LoVo (cell line): Measurements from ENCODE around the gene ATP8A1.
"Not testable (repeated sequence)": the region's sequence is repeated elsewhere in the genome, so short reads cannot be mapped to it uniquely, and the experiment has no call there.

Experiments
- DNase-seq: peaks from one replicate; pipeline ENCODE4 v3.0.0-alpha.2; 2016; ENCODE audit warnings: low spot score

ATP8A1 gene

DNA sequence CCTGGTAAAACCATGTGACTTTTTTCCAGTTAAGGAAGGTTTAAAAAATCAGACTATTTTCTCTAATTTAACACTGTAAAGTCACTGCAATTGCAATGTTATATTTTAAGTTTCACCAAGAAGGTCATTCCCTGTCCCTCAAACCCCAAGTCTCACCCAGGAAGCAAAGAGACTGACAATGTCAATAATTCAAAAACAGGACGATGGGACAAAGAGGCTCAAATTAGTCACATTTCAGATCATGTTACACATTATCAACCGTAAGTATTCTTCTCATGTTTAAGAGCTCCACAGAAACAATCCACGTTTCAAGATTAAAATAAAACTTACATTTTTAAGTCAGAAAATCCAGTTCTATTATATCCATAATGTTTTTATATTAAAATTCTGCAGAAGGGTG lies 246.5 kb downstream of the ATP8A1 start:
- no peak for DNase-seq

DNA sequence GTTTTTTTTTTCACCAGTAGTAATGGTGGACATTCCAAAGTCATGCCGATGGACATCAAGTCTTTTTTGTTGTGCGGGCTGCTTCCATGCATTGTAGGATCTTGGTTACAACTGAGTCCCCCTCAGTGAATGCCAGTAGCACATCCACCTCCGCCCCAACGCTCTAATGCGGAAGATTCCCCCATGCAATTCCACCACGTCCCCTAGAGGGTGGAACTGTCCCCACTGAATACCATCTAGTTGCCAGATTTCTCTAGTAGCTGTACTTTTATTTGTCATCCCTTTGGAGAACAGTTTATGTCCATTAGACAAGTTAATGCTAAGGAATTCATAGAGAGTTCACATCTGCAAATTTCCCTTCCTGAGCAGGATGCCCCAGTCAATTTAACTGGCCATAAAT lies 252.9 kb downstream of the ATP8A1 start:
- no peak for DNase-seq

DNA sequence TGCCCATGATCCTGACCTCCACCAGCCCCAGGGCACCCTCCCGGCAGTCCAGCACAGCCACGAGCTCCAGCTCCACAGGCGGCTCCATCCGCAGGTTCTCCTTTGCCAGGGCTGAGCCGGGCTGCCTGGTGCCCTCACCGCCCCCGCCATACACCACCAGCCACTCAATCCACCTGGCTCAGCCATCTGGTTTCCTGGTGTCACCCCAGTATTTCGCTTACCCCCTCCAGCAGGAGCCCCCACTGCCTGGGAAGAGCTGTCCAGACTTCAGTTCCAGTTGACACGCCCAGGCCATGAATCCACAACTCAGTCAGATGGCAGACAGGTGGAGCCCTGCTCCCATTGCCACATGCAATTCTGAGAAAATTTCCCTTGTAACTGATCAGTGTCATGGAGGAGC lies 255.7 kb downstream of the ATP8A1 start:
- no peak for DNase-seq

DNA sequence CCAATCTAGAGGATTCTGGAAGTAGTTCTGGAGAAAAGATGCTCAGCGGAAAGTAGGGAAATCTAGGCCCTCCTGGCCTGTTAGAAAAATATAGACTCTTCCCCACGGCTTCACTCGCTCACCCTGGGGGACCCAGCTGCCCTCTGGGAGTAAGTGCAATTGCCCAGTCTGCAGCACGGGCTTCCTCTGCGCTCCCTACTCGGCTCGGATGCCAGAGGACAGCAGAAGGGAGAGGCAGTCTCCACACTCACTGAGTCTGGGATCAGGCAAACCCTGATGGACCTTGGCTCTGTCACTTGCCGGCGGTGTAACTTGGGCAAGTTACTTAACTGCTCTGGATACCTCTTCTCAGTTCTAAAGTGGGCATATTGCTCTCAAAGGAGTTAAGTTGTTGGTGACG lies 257.5 kb downstream of the ATP8A1 start:
- DNase-seq = no peak

DNA sequence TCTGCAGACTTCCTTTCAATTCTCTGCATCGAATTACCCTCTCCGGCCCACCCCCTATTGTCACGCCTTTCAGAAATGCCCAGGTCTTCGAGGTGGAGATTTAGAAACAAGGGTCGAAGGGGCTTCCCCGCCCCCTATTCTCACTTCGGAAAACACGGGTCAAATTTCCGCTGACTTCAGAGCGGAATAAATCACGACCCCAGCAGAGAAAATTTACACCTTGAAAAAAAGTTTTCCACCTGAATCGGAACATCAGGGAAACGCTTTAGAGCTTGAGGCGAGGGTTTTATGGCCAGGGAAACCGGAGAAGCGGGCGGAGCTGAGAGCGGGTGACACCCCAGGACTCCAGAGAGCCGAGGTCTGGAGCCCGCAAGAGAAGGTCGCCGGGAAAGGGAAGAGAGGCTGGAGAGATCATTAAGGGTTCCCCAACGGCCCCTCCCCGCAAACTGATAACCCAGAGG lies 258.0 kb downstream of the ATP8A1 start:
- no peak for DNase-seq

DNA sequence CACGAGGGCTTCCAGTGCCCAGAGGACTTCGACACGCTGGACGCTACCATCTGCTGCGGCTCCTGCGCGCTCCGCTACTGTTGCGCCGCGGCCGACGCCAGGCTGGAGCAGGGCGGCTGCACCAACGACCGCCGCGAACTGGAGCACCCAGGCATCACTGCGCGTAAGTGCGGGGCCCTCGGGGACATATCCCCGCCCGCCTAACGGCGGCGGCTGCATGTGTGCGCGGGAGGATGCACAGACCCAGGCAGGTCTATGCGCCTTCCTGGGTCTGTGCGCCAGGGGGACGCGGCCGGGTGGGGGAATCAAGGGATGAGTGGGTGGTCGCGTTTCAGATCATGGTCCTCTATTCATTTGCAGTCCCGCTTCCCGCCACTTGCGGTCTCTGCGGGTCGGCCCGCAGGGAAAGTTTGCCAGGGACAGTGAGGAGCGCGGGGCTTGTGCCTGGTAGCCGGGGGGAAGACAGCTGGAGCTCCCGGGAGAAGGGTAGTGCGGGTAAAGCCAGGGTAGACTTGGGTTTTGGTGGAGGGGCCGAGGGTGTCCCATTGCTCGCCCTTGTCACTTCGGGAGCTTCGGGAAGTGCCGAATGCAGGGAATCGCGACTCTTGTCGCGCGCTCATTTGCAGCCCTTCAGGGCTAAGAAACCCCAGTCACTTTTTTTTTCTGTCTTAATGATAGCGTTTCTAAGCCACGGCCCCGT lies 258.6 kb downstream of the ATP8A1 start:
- DNase-seq = no peak

DNA sequence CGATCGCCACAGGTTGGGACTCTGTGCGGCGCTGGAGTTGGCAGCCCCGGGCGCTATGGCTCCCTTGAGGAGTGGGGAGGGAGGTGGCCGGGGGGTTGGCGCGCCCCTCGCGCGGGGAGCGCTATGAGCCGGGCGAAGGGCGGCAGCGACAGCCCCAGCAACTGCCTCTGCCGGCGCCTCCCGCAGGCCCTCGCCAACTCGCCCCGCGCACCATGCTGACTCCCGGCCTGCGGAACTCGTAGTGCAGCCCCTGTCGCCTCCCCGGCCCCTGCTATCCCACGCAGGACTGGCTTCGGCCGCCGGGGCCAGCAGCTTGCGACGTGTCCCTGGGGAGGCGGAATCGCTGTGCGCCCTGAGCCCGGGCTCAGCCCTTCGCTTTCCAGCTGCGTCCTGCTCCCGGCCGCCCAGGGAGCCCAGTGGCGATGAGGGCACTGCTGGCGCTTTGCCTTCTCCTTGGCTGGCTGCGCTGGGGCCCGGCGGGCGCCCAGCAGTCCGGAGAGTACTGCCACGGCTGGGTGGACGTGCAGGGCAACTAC lies 259.2 kb downstream of the ATP8A1 start:
- no peak for DNase-seq

DNA sequence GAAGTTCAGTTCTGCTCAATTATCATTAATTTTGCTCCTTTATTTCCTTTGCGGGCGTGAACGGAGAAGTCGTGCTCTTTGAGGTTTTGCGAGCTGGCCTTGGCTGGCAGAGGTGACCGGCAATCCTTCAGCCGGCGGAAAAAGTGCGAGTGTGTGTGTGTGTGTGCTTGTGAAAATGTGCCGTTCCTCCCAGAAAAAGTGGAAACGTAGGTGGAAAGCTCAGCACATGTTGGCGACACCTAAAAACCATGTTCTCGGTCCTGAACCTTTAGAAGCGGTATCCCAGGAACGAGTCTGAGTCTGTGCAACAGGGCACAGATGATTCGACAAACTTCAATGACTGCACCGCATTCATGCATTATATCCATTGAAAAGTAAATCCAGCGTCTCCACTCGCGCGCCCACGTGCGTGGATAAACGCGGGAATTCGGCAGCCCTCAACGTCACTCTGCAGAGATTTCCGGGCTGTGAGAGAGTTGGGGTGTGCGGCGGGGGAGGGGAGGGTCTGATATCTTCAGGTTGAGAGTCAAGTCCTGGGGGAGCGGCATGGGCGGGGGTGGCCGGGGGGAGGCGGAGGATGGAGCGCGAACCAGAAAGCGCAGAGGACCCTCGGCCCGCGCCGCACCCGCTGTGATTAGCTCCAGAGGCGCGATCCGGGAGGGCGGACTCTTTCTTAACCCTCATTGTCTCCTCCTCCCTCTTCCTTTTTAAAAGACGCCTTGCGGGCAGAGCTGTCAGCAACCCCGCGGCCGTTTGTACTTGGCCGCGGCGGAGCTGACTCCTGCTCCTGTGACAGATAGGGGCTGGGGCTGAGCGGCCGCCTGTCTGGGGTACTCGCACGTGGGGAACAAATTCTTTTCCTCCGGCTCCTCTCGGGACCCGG lies 259.9 kb downstream of the ATP8A1 start, which contains the start of gene SHISA3:
Gene SHISA3, plus strand, starts transcription at position 737 of the 883 bp plus-strand sequence. CDS start 569 bp downstream, outside the sequence.
- DNase-seq = no peak

DNA sequence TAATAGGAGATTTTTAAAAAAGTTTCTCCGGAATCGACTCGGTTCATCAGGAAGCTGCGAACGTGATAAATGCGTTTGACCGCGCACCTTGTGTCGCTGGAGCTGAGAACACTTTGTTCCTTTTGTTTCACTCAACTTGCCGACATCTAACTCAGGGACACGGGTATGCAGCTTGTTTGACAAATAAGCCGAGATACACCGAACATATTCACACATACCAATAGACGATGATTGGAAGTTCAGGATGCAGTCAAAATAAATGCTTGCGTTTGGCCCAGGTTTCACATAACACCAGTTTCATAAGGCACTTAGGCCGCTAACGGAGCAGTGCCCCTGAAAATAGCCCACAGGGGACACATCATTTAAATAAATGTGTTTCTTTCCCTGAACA lies 260.5 kb downstream of the ATP8A1 start:
- DNase-seq = no peak

DNA sequence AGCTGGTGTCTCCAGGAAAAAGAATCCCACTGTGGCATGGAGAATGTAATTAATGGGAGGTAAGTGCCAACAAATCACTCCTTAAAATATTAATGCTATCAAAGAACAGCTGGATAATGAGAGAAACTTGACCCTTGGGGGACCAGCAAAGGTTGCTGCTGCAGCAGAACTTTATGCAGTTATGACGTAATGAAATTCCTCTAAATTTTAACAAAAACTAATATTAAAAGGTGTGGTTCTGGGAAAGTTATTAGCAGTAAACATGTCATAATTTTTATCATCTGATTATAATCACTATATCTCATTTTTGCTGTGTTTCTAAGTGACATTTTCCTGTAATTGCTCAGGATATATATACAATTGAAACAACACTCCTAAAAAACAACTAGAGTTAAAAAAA lies 261.3 kb downstream of the ATP8A1 start:
- DNase-seq = no peak

DNA sequence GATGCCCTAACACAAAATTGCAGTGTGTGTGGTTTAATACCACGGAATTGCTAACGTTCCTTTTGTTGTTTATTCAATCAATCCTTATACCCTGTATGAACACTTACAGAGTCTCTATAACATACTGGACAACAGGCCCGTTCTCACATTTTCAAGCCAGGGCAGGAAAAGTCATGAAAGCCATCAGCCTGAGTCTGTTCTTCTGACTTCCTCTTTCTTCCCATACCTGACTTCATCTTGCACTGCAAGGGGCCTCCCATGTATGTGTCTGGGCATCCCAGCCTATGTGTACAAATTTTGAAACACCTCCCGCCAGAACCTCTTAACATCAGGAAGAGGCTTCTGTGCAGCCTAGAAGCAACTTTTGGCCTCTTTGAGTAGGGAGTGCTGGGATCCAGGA lies 264.5 kb downstream of the ATP8A1 start:
- DNase-seq = no peak

DNA sequence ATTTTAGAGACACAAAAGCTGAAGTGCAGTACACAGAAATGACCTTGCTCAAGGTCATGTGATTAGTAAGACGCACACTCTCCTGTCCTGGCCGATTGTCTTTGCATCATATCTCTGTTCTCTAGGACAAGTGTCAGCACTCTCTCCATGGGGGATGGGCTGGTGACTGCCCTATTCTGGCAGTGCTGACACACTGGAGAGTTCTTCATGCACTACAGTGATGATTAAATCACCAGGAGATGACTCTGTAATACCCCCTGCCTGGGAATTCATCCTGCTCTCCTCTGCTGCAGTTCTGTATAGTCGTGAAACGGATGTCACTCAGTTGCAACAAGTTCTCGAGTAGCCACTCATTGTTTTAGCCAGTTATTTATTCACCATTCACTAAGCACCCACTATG lies 264.9 kb downstream of the ATP8A1 start:
- DNase-seq = no peak

DNA sequence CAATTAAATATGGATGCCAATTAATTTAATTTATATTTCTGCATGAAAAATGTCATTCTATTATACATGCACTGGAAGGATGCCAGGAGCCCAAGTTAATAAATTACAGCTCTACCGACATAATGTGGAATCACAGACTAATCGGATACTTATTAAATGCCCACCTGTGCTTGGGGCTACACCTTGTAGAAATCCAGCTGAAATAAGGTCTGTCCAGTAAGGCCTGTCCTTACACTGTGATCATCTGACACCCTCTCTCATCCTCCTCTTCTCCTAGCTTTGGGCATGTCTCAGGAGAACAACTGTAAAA lies 265.6 kb downstream of the ATP8A1 start:
- DNase-seq = no peak

DNA sequence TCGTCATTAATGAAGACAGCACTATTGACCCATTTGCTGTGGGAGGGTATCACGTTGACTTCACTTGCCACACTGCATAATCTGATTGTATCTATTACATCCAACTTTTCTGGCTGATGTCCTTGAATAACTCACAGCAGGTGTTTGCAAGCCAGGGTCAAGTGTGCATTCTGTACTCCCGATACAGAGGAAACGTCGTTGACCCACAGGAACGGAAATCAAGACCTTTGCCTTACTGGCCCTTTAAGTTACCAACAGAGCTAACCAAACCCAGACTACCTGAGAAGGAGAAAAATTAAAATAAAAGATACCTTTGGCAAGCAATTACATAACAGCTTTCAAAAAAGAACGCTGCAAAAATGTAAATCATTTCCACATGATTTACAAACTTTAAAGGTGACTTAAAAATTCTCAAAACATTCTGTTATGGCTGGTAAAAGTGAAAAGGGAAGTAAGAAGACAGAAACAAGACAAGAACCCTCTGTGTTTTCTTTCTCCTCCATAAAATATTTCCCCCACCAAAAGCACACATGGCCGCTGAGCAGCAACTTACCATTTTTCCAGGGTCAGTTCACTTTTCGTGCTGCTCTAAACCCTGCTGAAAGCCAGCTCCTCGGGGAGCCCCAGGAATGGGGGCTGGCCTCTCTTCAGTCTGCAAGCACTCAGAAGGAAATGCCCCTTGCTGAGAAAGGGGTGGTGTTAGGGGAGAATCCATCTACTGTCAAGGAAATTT lies 266.1 kb downstream of the ATP8A1 start:
- no peak for DNase-seq

DNA sequence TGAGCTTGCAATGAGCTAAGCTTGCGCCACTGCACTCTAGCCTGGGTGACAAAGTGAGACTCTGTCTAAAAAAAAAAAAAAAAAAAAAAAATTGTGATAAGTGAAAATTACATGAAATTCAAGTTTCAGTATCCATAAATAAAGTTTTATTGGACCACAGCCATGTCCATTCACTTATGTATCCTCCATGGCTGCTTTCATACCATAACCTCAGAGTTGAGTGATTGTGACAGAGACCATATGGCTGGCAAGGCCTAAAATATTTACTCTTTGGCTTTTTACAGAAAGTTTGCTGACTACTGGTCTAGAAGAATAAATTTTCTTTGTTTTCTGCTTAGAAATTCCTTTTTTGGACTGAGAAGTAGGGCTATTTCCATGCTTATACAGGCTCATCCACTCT lies 271.4 kb downstream of the ATP8A1 start:
- DNase-seq = no peak

DNA sequence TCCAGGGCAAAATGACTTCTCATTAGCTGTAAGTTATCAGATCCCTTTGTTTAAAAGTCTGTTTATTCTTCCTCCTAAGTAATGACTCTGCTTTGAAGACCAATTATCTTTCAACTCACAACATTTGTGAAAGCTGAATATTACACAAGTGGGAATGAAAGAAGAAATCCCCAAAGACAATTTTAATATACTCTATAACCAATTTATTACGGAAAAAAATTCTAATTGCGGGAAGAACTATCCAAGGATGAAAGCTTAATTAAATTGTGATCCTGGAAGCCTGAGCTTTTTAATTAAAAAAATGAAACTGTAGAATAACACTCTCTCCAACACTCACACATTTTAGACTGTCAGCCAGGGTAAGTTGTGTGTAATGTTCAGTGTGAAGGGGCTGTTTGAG lies 275.2 kb downstream of the ATP8A1 start:
- no peak for DNase-seq

DNA sequence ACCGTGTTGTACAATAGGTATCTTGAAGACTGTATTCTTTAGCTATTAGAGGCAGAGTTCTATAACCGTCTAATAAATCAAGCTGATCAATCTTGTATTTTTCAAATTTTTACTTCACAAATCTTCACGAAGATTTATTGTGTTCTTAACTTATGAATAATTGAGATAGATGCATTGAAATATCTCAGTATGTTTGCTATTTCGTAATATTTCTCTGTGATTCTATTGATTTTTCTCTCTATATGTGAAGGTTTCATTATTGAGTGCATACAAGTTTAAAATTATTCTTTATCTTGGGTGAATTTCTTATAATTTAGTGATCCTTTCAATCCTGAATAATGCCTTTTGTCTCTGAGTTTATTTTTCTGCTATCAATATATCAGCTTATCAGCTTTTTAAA lies 279.4 kb downstream of the ATP8A1 start:
- DNase-seq = no peak

DNA sequence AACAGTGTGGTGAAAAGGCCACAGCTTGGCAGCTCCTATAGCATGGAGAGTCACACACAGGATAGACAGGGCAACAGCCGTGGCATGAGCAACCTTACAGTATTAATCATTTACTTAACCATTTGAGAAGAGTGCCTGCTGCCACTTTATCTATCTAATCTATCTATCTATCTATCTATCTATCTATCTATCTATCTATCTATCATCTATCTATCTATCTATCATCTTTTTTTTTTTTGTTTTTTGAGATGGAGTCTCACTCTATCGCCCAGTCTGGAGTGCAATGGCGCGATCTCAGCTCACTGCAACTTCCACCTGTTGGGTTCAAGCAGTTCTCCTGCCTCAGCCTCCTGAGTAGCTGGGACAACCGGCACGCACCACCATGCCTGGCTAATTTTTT lies 284.6 kb downstream of the ATP8A1 start:
- DNase-seq = not testable (repeated sequence)

DNA sequence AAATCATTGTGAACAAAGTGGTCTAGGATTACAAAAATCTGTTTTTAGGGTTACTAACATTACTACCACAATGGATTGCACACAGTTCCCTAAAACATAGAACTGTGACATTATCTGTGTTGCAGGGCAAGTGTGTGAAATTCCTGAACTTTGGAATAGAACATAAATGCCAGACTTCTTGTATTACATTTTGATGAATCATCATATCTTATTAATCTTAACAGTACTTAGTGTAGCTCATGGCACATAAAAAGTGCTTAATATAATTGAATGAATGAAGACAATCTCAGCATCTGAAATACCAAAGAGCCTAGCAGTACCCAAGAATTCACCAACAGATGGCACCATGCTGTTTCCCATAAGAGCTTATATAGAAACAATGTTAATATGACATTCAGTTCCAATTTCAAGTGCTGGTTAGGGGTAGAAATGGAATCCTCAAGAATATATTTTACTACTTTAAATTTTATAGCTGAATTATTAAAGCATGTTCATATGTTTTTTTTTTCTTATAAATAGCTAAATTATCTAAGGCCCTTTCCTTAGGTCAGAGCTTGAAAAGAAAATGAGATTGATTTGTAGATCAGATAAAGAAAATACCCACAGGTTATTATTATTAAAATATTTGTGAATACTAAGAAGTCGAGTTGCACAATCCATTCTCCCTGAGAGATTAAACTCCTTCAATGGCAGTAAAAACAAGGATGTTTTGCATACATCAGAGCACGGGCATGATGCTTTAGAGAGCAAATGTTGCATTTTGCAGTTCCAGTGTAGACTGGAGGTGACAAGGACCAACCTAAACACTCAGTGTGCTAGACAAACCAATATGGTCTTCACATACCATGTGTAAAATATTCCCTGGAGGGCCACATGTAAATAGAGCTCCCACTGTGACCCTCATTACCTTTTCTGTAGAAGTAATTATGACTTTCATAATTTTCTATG lies 285.3 kb downstream of the ATP8A1 start:
- peak; percentile 27 for DNase-seq

DNA sequence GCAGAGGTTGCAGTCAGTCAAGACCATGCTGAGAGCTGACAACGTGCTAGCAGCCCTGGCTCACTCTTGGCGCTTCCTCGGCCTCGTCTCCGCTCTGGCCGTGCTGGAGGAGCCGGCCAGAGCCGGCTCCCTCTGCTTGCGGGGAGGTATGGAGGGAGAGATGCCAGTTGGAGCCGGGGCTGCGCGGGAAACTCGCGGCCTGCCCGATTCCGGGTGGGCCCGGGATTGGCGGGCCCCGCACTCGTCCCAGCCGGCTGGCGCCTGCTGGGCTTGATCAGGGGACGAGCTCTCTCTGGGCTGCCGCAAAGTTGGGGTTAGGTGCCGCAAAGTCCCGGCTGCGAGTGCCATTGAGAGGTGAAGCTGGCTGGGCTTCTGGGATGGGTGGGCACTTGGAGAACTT lies 287.4 kb downstream of the ATP8A1 start:
- no peak for DNase-seq

DNA sequence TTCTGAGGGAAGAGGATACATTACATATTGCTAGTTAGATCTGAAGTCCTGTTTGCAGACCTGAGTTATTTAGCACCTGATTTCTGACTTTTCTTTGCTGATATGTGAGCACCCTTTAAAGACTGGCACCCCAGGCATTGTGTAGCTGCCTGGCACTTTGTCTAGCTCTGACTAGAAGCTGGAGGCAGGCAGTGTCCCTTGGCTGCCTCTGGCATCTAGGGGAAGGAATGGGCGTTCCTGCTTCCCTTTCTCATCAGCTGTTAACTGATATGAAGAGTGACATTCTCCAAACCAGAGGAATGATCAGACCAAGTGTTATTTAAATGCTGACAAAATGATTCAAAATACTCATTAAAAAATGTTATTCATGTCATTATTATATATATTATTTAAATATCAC lies 289.9 kb downstream of the ATP8A1 start:
- no peak for DNase-seq
